K562 (cell line): ENCODE results near the gene HDHD3. TPM values are rescaled to one million over a fixed set of nuclear protein-coding genes. Genes with fewer than 3 reads are reported as not detected.

Experiments
- ARID1B ChIP-seq: fragments of 450-650 bp; IDR thresholded peaks from 2 replicates; pipeline ENCODE4 v1.6.1; 2016; ENCODE audit warnings: antibody characterized with exemption, mild to moderate bottlenecking, inconsistent platforms
- FOXK1 ChIP-seq: sonication (generic); formaldehyde crosslinking; IDR thresholded peaks from 2 replicates; pipeline ENCODE4 v1.8.0; 2022; ENCODE audit warnings: missing genetic modification reagents, mild to moderate bottlenecking, borderline replicate concordance
- HMGN3 ChIP-seq: IDR thresholded peaks from 2 replicates; pipeline ENCODE4 v1.6.1; 2011; ENCODE audit warnings: borderline replicate concordance, low read depth, mild to moderate bottlenecking, mixed read lengths, low read length; ENCODE audit not compliant: insufficient read length; ENCODE audit errors: extremely low read depth
- MAFF ChIP-seq: IDR thresholded peaks from 2 replicates; pipeline ENCODE4 v1.6.1; 2012; ENCODE audit warnings: low read length, improper control_type of control experiment
- NR2C1 ChIP-seq, 2 experiments: fragments of 450-650 bp; IDR thresholded peaks; 2 replicates each; pipeline ENCODE4 v1.6.1; 2017; ENCODE audit warnings: mild to moderate bottlenecking in 2 of 2, antibody characterized with exemption in 1 of 2, inconsistent platforms in 1 of 2, missing compliant biosample characterization in 1 of 2, missing genetic modification characterization in 1 of 2
- TCF7L2 ChIP-seq: fragments of 150-350 bp; IDR thresholded peaks from 2 replicates; pipeline ENCODE4 v1.6.1; 2016; ENCODE audit warnings: low read depth, mild to moderate bottlenecking, low read length, moderate library complexity
- ZNF324 ChIP-seq: fragments of 250-450 bp; sonication (Bioruptor Pico); IDR thresholded peaks from 2 replicates; pipeline ENCODE4 v1.4.0; 2020; ENCODE audit warnings: mild to moderate bottlenecking
- ZNF431 ChIP-seq: sonication (generic); formaldehyde crosslinking; IDR thresholded peaks from 2 replicates; pipeline ENCODE4 v1.8.0; 2022; ENCODE audit warnings: mild to moderate bottlenecking, missing genetic modification reagents
- polyA plus RNA-seq, 8 experiments: library from polyadenylated mRNA; depleted of rRNA in 4 of 8; stranded (reverse) in 5 of 8; unstranded in 3 of 8; fragments of >200 nt; fragmentation: Nextera tagmentation in 2 of 8; fragmentation: Illumina TruSeq in 1 of 8; extraction: Ambion mirVana in 2 of 8; extraction: Trizol in 1 of 8; gene quantifications; 2 replicates each; pipeline versions ENCODE4 v1.2.1 to v1.2.3, GENCODE V29; 2011 to 2014; ENCODE audit warnings: inconsistent platforms in 1 of 8, missing spikeins in 1 of 8
- total RNA-seq, 7 experiments: library from RNA; depleted of rRNA in 6 of 7; stranded (reverse); fragments of >200 nt in 6 of 7; fragmentation: Illumina TruSeq in 2 of 7; extraction: Trizol in 2 of 7; gene quantifications; 2 replicates each; pipeline versions ENCODE4 v1.2.1 to v1.2.3, GENCODE V29; 2011 to 2021; ENCODE audit warnings: low replicate concordance in 1 of 7
- TF ChIP-seq, protein P1 (sequence below): sonication (generic); formaldehyde crosslinking; IDR thresholded peaks from 2 replicates; pipeline ENCODE4 v1.8.1; 2022; ENCODE audit warnings: missing genetic modification reagents
- TF ChIP-seq, protein P2 (sequence below): fragments of 250-450 bp; sonication (Bioruptor Pico); IDR thresholded peaks from 2 replicates; pipeline ENCODE4 v1.8.0; 2021; ENCODE audit warnings: mild to moderate bottlenecking, moderate library complexity
- TF ChIP-seq, protein P3 (sequence below): fragments of 250-450 bp; sonication (Bioruptor Pico); IDR thresholded peaks from 2 replicates; pipeline ENCODE4 v1.8.0; 2021; ENCODE audit warnings: moderate library complexity, mild to moderate bottlenecking, inconsistent platforms
- TF ChIP-seq, protein P4 (sequence below), 3 experiments: IDR thresholded peaks in 2 of 3; conservative IDR thresholded peaks in 1 of 3; 2 replicates each; pipeline ENCODE4 v1.5.1; 2011 to 2012; ENCODE audit warnings: low read length in 3 of 3, mild to moderate bottlenecking in 3 of 3, control low read depth in 2 of 3, improper control_type of control experiment in 1 of 3, inconsistent platforms in 1 of 3, low read depth in 1 of 3, mixed read lengths in 1 of 3, moderate library complexity in 1 of 3; ENCODE audit not compliant: insufficient read depth in 2 of 3
- TF ChIP-seq, protein P5 (sequence below): IDR thresholded peaks from 2 replicates; pipeline ENCODE4 v1.6.1; 2016; ENCODE audit warnings: missing genetic modification characterization, missing compliant biosample characterization

HDHD3 gene
- total and polyA plus RNA-seq, 9 of the 15 experiments (the other 6 are each of a cell fraction or from before 2014, with no cell fraction given) = 1.1 to 19.1 (median 10.9) TPM

DNA sequence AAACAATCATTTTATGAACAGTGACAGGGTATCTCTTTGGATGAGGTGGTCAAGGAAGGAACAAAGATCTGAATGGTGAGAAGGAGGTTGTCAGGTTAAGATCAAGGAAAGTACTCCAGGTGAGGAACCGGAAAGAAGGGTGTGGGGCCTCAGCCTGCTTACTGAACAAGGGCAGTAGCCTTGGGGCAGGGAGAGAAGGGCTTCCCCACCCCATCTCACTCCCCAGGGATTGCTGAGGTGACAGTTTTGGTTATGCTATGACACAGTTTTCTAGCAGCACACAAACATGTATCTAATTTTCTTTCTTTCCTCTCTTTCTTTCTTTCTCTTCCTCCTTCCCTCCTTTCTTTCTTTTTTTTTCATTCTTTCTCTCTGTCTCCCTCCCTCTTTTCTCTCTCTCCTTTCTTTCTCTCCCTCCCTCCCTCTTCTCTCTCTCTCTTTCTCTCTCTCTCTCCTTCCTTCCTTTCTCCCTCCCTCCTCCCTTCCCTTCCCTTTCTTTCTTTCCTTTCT lies 4.1 kb upstream of the HDHD3 start (continued):
- TF ChIP-seq, protein P1, sequence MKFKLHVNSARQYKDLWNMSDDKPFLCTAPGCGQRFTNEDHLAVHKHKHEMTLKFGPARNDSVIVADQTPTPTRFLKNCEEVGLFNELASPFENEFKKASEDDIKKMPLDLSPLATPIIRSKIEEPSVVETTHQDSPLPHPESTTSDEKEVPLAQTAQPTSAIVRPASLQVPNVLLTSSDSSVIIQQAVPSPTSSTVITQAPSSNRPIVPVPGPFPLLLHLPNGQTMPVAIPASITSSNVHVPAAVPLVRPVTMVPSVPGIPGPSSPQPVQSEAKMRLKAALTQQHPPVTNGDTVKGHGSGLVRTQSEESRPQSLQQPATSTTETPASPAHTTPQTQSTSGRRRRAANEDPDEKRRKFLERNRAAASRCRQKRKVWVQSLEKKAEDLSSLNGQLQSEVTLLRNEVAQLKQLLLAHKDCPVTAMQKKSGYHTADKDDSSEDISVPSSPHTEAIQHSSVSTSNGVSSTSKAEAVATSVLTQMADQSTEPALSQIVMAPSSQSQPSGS (CRISPR knock-in tag) = no peak
- TF ChIP-seq MAFF (peak; percentile 74), ARID1B (no peak), HMGN3 (no peak), ZNF324 (CRISPR knock-in tag) (no peak), NR2C1 (IDR thresholded peaks at IDR 0.05) (no peak), NR2C1 (tag; IDR thresholded peaks at IDR 0.05) (no peak), TCF7L2 (no peak), ZNF431 (CRISPR knock-in tag) (no peak), FOXK1 (no peak)
- TF ChIP-seq, protein P2, sequence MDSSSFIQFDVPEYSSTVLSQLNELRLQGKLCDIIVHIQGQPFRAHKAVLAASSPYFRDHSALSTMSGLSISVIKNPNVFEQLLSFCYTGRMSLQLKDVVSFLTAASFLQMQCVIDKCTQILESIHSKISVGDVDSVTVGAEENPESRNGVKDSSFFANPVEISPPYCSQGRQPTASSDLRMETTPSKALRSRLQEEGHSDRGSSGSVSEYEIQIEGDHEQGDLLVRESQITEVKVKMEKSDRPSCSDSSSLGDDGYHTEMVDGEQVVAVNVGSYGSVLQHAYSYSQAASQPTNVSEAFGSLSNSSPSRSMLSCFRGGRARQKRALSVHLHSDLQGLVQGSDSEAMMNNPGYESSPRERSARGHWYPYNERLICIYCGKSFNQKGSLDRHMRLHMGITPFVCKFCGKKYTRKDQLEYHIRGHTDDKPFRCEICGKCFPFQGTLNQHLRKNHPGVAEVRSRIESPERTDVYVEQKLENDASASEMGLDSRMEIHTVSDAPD (CRISPR knock-in tag) = no peak
- TF ChIP-seq, protein P3, sequence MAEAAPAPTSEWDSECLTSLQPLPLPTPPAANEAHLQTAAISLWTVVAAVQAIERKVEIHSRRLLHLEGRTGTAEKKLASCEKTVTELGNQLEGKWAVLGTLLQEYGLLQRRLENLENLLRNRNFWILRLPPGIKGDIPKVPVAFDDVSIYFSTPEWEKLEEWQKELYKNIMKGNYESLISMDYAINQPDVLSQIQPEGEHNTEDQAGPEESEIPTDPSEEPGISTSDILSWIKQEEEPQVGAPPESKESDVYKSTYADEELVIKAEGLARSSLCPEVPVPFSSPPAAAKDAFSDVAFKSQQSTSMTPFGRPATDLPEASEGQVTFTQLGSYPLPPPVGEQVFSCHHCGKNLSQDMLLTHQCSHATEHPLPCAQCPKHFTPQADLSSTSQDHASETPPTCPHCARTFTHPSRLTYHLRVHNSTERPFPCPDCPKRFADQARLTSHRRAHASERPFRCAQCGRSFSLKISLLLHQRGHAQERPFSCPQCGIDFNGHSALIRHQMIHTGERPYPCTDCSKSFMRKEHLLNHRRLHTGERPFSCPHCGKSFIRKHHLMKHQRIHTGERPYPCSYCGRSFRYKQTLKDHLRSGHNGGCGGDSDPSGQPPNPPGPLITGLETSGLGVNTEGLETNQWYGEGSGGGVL (CRISPR knock-in tag) = no peak
- TF ChIP-seq, protein P4, sequence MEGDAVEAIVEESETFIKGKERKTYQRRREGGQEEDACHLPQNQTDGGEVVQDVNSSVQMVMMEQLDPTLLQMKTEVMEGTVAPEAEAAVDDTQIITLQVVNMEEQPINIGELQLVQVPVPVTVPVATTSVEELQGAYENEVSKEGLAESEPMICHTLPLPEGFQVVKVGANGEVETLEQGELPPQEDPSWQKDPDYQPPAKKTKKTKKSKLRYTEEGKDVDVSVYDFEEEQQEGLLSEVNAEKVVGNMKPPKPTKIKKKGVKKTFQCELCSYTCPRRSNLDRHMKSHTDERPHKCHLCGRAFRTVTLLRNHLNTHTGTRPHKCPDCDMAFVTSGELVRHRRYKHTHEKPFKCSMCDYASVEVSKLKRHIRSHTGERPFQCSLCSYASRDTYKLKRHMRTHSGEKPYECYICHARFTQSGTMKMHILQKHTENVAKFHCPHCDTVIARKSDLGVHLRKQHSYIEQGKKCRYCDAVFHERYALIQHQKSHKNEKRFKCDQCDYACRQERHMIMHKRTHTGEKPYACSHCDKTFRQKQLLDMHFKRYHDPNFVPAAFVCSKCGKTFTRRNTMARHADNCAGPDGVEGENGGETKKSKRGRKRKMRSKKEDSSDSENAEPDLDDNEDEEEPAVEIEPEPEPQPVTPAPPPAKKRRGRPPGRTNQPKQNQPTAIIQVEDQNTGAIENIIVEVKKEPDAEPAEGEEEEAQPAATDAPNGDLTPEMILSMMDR (IDR thresholded peaks at IDR 0.05 in 2 of 3, conservative IDR thresholded peaks at IDR 0.05 in 1 of 3; ENCODE audit: insufficient read depth in 2 of 3, low read depth in 1 of 3, low read length in 3 of 3) = no peak
- TF ChIP-seq, protein P5, sequence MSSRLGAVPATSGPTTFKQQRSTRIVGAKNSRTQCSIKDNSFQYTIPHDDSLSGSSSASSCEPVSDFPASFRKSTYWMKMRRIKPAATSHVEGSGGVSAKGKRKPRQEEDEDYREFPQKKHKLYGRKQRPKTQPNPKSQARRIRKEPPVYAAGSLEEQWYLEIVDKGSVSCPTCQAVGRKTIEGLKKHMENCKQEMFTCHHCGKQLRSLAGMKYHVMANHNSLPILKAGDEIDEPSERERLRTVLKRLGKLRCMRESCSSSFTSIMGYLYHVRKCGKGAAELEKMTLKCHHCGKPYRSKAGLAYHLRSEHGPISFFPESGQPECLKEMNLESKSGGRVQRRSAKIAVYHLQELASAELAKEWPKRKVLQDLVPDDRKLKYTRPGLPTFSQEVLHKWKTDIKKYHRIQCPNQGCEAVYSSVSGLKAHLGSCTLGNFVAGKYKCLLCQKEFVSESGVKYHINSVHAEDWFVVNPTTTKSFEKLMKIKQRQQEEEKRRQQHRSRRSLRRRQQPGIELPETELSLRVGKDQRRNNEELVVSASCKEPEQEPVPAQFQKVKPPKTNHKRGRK (tag) = peak; percentile 93
